GM04503 (cell line): ENCODE measurements around the gene GPR18.
"Not testable (repeated sequence)": the region's sequence is repeated elsewhere in the genome, so short reads cannot be mapped to it uniquely, and the experiment has no call there.

Experiments
- DNase-seq: peaks from one replicate; pipeline ENCODE4 v3.0.0-alpha.2; 2012; ENCODE audit warnings: low read depth

Gene GPR18

DNA sequence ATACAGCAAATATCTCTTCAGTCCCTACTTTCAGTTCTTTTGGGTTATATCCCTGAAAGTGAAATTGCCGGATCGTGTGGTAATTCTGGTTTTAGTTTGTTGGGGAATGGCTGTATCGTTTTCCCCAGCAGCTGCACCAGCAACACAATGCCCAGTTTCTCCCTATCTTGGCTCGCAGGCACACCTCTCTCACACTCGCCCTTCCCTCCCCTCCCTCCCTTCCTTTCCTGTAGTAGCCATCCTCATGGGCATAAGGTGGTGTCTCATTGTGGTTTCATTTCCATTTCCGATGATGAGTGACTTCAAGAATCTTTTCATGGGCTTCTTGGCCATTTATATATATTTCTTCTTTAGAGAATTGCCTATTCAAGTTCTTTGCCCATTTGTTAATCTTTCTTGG, 8.6 kb upstream of the GPR18 start:
- no peak for DNase-seq

- no peak for DNase-seq
These were observed 7.7 kb upstream of the GPR18 start for GRCh38 chr13:99265821-99266426.

- no peak for DNase-seq
These were observed 7.1 kb upstream of the GPR18 start for GRCh38 chr13:99265162-99265800.

GRCh38 chr13:99264051-99264450, 5.9 kb upstream of the GPR18 start:
- DNase-seq = no peak

GRCh38 chr13:99263126-99263785, 5.1 kb upstream of the GPR18 start:
- no peak for DNase-seq

DNA sequence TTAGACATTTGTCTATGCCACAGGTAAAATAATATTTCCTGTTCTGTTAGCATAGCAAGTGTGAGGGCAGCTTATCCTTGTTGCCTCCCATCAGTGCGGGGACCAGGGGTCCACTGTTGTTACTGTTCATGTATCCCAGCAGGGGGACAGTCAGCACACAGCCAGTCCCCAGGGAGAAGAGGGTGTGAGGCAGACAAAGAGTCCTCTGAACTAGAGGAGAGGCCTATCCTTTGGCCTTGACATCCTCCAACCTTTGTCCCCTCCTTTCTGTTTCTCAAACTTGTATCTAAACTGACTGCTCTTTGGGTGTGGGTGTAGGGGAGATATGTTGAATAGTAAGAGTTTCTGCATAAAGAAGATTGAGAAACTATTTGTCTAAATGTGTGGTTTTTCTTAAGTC, 2.9 kb upstream of the GPR18 start:
- no peak for DNase-seq

DNA sequence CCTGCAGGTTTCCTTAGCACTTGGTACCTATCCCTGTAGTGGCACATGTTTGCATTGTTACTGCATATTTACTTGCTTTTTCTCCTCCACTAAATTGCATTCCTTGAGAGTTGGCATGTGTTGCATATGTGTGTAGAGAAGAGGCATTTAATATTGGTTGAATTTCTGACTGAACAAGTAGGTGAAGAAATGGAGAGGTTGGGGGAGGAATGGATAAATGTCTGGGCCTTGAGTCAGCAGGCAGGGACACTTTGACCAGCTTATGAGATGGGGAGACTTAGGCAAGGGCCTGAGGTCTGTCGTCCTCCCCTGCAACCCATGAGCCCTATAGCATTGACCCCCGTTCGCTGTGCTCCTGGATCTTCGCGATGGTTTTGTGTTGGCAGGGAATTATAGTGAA, 2.0 kb upstream of the GPR18 start:
- no peak for DNase-seq

- no peak for DNase-seq
These were observed 767 bp upstream of the GPR18 start for GRCh38 chr13:99258946-99259345.

- no peak for DNase-seq
These were observed 888 bp downstream of the GPR18 start for GRCh38 chr13:99257291-99257690.

DNA sequence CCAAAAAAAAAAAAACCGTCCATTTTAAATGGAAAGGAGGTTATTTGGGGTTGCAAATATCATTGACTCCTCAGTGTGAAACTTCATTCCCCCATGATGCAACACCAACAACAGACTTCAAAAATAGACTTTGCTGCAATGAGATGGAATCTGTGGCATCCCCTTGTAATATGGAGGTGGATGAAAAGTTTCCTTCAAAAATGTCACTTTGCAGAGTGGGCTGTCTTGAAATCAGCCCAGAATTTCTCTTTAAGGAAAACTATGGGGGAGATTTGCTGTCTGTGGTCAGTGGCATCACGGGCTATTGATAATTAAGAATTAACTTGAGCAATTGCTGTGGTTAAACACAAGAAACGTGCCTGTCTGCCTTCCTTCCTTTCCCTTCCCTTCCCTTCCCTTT, 1.5 kb downstream of the GPR18 start:
- peak; percentile 53 for DNase-seq

- DNase-seq = no peak
These were observed 1.9 kb downstream of the GPR18 start for GRCh38 chr13:99256283-99256682.

DNA sequence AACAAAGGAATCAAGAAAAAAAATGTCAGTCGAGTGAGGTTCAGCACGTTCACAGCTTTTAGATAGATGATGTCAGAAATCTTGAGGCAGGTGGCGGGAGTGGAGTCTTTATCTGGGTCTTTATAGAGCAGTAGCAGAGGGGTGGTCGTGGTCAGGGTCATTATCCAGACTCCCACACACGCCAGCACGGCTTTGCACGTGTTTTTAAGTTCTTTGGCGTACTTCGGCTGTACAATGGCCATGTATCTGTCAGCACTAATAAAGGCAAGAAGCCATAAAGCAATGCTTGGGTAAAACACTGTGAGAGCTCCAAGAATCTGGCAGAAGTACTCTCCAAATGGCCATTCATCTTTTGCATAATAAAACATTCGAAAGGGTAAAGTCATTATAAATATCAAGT, 2.9 kb downstream of the GPR18 start:
- no peak for DNase-seq

GRCh38 chr13:99254830-99255229, 3.3 kb downstream of the GPR18 start:
- no peak for DNase-seq

- no peak for DNase-seq
These were observed 6.3 kb downstream of the GPR18 start for GRCh38 chr13:99251921-99252320.

- no peak for DNase-seq
These were observed 7.0 kb downstream of the GPR18 start for GRCh38 chr13:99250982-99251825.

DNA sequence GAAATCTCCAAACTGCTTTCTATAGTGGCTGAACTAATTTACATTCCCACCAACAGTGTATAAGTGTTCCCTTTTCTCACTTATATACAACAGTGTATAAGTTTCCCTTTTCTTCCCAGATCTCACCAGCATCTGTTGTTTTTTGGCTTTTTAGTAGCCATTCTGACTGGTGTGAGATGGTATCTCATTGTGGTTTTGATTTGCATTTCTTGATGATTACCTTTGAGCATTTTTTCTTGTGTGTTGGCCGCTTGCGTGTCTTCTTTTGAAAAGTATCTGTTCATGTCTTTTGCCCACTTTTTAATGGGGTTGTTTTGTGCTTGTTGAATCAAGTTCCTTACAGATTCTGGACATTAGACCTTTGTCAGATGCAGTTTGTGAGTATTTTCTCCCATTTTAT, 8.6 kb downstream of the GPR18 start:
- DNase-seq = not testable (repeated sequence)

DNA sequence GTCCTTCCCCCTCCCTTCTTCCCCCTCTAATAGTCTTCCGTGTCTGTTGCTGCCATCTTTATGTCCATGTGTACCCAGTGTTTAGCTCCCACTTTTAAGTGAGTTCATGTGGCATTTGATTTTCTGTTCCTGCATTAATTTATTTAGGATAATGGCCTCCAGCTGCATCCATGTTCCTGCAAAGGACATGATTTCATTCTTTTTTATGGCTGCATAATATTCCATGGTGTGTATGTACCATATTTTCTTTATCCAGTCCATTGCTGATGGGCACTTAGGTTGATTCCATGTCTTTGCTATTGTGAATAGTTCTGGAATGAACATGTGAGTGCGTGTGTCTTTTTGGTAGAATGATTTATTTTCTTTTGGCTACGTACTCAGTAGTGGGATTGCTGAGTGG, 9.0 kb downstream of the GPR18 start:
- not testable (repeated sequence) for DNase-seq

GRCh38 chr13:99246100-99246499, 12.1 kb downstream of the GPR18 start:
- DNase-seq = no peak

GRCh38 chr13:99237981-99238662, 20.1 kb downstream of the GPR18 start:
- DNase-seq = no peak

- no peak for DNase-seq
These were observed 26.5 kb downstream of the GPR18 start for GRCh38 chr13:99231721-99232120.

DNA sequence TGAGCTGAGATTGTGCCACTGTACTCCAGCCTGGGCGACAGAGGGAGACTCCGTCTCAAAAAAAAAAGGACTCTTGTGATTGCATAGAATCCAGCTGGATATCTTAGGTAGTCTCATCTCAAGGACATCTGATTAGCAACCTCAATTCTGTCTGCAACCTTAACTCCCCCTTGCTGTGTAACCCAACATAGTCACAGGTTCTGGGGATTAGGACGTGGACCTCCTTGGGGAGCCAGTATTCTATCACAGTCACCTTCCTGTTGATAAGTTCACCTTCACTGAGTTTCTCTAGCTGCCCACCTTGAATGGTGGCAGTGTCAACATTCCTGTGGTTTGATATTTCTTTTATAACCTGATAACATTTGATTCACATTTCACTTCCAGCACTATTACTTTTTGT, 27.2 kb downstream of the GPR18 start:
- DNase-seq = no peak

GRCh38 chr13:99230588-99230987, 27.6 kb downstream of the GPR18 start:
- DNase-seq = not testable (repeated sequence)
